Kidney capillary endothelial cell (primary cell): ENCODE measurements around the gene KCNMB2.
"Not testable (repeated sequence)": the region's sequence is repeated elsewhere in the genome, so short reads cannot be mapped to it uniquely, and the experiment has no call there.

Experiments
- DNase-seq: peaks from one replicate; pipeline ENCODE4 v3.0.0-alpha.2; 2018; ENCODE audit warnings: low spot score

Gene KCNMB2

GRCh38 chr3:178536211-178537079, at the start of gene KCNMB2:
TSS of gene KCNMB2 (plus strand) at chr3:178536436.
- no peak for DNase-seq

GRCh38 chr3:178486903-178487302, 49.3 kb upstream of the KCNMB2 start:
- DNase-seq, result no peak

GRCh38 chr3:178487752-178488151, 48.5 kb upstream of the KCNMB2 start:
- no peak for DNase-seq

- DNase-seq, result no peak
Measured at GRCh38 chr3:178491751-178492150, 44.5 kb upstream of the KCNMB2 start.

GRCh38 chr3:178492491-178492890, 43.7 kb upstream of the KCNMB2 start:
- no peak for DNase-seq

- DNase-seq, result no peak
Measured at GRCh38 chr3:178494386-178494785, 41.9 kb upstream of the KCNMB2 start.

GRCh38 chr3:178496911-178497310, 39.3 kb upstream of the KCNMB2 start:
- no peak for DNase-seq

- DNase-seq, result no peak
Measured at GRCh38 chr3:178498871-178499270, 37.4 kb upstream of the KCNMB2 start.

GRCh38 chr3:178500631-178501030, 35.6 kb upstream of the KCNMB2 start:
- DNase-seq, result no peak

GRCh38 chr3:178504128-178504527, 32.1 kb upstream of the KCNMB2 start:
- no peak for DNase-seq

GRCh38 chr3:178505832-178506231, 30.4 kb upstream of the KCNMB2 start:
- no peak for DNase-seq

GRCh38 chr3:178507507-178508442, 28.5 kb upstream of the KCNMB2 start:
- DNase-seq, result no peak

GRCh38 chr3:178508443-178508825, 27.8 kb upstream of the KCNMB2 start:
- no peak for DNase-seq

- no peak for DNase-seq
Measured at GRCh38 chr3:178510496-178510895, 25.7 kb upstream of the KCNMB2 start.

- DNase-seq, result no peak
Measured at GRCh38 chr3:178512647-178513046, 23.6 kb upstream of the KCNMB2 start.

GRCh38 chr3:178513546-178514380, 22.5 kb upstream of the KCNMB2 start:
- no peak for DNase-seq

- DNase-seq, result no peak
Measured at GRCh38 chr3:178514401-178514800, 21.8 kb upstream of the KCNMB2 start.

- not testable (repeated sequence) for DNase-seq
Measured at GRCh38 chr3:178515076-178515744, 21.0 kb upstream of the KCNMB2 start.

GRCh38 chr3:178517665-178518334, 18.4 kb upstream of the KCNMB2 start:
- DNase-seq, result no peak

- no peak for DNase-seq
Measured at GRCh38 chr3:178518660-178519396, 17.4 kb upstream of the KCNMB2 start.
